ENCODE data around the gene GPR137.

Gene GPR137

GRCh38 chr11:64287676-64288352, 2.2 kb downstream of the GPR137 start:
- DNase-seq: no peak

DNA sequence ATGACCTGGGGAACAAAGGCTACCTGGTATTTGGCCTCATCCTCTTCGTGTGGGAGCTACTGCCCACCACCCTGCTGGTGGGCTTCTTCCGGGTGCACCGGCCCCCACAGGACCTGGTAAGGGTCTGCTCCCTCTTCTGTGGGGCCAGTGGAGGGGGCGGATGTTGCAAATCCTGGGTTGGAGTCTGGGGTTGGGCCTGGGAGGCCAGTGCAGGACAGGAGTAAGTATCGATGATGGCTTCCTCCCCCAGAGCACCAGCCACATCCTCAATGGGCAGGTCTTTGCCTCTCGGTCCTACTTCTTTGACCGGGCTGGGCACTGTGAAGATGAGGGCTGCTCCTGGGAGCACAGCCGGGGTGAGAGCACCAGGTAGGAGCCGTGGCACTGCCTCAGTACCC, 2.7 kb downstream of the GPR137 start:
- no peak for DNase-seq

- no peak for DNase-seq
Observed at GRCh38 chr11:64289002-64289564, 3.4 kb downstream of the GPR137 start.

DNA sequence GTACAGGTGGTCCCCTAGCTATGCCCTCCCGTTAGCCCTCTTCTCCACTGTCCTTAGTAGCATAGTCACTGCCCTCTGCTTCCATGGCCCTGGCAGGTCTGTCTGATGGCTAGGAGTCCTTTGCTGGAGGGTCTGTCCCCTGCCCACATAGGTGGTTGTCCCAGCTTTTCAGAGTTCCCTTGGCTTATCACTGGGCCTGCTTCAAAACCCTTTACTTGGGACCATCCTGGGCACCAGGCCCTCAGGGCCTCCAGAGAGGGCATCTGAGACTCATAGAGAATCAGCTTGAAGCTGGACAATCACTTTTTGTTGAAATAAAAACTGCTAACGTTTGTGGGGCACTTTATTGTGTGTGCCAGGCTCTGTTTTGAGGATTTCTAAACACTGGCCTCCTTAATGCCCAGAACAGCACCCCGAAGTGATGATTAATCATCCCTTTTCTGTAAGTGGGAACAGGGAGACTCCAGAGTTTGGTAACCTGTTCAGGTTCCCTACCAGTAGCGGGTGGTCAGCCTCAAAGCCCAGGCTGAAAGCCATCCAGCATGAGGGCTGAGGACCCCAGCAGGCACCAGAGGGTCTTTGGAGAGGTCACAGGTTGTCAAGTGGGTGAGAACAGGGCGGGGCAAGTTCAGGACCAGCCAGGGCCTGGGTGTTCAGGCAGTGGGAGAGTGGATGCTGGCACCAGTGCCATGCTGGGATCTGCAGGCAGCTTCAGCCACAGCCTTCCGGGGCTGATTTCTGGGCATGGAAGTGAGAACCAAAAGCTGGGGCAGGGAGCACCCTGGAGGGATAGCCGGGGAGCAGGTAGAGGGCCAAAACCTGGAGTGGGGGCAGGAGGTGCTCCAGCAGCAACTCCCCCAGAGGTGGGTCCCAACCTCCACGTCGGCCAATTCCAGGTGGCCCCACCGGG, 5.0 kb downstream of the GPR137 start:
- no peak for DNase-seq

- DNase-seq: no peak
Observed at GRCh38 chr11:64291262-64291751, 5.7 kb downstream of the GPR137 start, which contains the start of gene KCNK4. TSS of gene KCNK4 (plus strand) at chr11:64291302. CDS start at chr11:64293019, 1,717 bp downstream.

GRCh38 chr11:64291752-64292459, 6.3 kb downstream of the GPR137 start:
- DNase-seq: no peak

- DNase-seq: peak; percentile 29
Observed at GRCh38 chr11:64292460-64293254, 7.0 kb downstream of the GPR137 start.

DNA sequence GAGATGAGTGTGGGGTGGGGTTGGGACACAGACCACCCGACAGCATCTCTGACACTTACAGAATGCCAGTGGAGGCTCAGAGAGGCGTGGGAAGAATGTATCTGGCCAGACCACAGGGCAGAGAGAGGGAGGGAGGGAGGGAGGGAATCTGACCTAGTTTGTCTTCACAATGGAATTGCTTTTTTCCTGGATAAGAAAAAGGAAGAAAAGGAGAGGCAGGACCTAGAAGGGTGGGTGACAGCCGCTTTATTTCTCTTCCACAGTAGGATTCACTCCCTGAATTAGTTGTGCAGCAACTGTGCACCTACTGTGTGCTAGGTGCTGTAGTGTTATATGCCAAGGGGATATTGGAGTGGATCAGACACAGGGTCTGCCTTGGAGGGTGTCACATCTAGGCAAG, 9.1 kb downstream of the GPR137 start:
- peak; percentile 26 for DNase-seq

GRCh38 chr11:64295760-64296159, 10.1 kb downstream of the GPR137 start:
- no peak for DNase-seq

DNA sequence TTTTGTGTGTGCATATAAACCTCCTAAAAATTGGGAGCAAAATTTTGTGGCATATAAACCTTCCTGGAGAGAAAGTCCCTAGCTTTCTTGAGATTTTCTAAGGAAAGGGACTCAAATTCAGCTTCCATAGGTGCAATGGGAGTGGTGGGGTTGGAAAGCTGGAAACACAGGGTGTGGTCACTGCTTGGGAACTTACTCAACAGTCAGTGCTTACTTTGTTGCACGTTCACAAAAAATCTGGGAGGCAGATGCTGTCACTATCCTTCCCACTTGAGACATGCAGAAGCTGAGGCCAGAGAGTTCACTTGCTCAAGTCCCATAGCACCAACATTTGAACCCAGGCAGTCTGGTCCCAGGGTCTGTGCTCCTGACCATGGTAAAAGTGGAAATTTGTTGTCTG, 10.6 kb downstream of the GPR137 start:
- peak; percentile 16 for DNase-seq

DNA sequence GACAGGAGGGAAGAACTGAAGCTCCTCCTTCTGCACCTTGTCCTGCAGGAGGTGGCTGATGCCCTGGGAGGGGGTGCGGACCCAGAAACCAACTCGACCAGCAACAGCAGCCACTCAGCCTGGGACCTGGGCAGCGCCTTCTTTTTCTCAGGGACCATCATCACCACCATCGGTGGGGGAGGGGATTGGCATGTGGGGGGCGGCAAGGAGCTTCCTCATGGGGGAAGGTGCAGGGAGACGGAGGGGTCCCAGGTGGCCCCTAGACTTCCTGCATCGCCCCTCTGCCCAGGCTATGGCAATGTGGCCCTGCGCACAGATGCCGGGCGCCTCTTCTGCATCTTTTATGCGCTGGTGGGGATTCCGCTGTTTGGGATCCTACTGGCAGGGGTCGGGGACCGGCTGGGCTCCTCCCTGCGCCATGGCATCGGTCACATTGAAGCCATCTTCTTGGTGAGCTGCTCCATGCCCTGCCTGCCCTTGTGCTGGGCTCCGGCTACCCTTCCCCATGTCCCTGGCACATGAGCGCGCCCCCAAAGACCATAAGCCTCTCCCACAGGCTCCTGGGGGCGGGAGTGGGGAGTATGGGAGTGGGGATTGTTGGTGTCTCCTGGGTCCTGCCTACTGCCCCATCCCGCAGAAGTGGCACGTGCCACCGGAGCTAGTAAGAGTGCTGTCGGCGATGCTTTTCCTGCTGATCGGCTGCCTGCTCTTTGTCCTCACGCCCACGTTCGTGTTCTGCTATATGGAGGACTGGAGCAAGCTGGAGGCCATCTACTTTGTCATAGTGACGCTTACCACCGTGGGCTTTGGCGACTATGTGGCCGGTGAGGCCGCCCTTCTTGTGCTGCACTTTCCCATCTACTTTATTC, 11.4 kb downstream of the GPR137 start:
- DNase-seq: peak; percentile 17

- no peak for DNase-seq
Observed at GRCh38 chr11:64297699-64298358, 12.2 kb downstream of the GPR137 start.

DNA sequence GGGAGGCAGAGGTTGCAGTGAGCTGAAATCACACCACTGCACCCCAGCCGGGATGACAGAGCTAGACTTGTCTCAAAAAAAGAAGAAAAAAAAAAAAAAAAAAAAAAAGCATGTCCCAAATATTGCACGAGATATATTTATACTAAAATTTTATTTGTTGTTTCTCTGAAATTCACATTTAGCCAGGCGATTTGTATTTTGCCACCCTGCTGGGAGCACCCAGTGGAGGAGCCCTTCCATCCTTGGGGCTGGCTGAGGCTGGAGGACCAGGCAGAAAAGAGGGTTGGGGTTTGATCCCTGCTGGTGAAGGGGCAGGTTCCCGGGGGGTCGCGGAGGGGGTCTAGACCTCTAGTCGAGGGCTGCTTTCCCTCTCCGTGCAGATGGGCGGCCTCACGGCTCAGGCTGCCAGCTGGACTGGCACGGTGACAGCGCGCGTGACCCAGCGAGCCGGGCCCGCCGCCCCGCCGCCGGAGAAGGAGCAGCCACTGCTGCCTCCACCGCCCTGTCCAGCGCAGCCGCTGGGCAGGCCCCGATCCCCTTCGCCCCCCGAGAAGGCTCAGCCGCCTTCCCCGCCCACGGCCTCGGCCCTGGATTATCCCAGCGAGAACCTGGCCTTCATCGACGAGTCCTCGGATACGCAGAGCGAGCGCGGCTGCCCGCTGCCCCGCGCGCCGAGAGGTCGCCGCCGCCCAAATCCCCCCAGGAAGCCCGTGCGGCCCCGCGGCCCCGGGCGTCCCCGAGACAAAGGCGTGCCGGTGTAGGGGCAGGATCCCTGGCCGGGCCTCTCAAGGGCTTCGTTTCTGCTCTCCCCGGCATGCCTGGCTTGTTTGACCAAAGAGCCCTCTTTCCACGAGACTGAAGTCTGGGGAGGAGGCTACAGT, 13.6 kb downstream of the GPR137 start:
- DNase-seq: no peak

DNA sequence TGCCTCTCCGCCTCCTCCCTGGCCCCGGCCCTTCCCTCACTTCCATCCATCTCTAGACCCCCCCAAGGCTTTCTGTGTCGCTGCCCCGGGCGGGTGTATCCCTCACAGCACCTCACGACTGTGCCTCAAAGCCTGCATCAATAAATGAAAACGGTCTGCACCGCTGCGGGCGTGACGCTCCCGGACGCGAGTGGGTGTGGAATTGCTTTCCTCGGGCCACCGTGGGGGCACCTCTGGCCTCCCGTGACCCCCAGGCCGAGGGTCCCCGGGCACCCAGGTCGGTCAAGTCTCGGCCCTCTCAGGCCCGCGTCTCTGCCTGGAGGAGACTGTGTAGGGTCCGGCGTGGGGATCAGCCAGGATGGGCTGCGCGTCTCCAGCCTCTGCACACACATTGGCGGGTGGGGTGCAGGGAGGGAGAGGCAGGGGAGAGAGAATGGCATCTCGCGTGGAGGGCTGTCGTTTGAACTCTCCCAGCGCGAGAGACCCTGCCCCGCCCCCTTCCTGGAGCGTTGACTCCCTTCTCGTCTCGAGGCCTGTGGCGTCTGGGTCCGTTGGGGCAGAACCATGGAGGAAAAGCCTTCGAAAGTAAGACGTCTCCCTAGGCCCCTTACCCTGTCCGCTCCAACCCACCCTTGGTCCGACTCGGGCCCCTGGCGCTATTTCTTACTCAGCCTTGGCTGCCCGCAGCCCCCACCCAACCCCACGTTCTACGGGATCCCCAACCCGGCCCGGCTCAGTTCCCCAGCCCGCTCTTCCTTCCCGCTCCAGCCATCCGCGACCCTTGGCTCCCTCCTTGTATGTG, 14.4 kb downstream of the GPR137 start, which contains the start of gene CATSPERZ:
CATSPERZ (plus strand) TSS at position 512 of the 802 bp plus-strand sequence; CDS start at position 565, 53 bp downstream.
- DNase-seq: peak; percentile 97

DNA sequence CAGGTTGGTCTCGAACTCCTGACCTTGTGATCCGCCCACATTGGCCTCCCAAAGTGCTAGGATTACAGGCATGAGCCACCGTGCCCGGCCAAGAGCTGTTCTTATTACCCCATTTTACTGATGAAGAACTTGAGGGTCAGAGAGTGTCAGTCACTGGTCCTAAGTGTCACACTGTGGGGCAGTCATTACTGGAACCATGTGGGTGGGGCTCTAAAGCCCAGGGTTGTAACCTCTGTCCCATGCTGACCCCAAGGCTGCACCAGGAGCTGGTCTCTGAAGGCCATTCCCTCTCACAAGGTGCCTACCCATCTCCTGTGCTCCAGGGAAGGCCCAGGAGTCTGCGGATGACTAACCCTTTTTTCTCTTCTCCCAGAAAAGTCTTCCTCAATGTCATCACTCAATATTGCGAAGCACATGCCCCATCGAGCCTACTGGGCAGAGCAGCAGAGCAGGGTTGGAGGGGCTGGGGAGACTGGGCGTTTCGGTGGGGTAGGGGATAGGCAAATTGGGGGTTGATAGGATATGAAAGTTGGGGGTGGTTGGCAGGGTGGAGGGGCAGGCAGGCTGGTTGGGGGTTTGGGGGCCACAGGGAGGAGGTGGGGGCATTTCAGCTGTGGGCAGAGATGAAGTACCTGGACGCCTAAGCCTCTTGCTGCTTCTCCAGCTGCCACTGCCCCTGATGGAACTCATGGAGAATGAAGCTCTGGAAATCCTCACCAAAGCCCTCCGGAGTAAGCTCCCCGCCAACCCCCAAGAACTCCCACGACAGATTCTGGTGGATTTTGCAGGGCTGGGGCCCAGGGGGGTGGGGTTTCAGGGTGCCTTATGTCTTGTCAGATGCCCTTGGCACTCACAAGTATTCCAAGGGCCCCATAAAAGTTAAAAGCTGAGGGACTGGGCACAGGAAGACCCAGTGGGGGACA, 17.7 kb downstream of the GPR137 start:
- no peak for DNase-seq

- DNase-seq: no peak
Observed at GRCh38 chr11:64304032-64304315, 18.3 kb downstream of the GPR137 start.

- DNase-seq: peak; percentile 98
Observed at GRCh38 chr11:64304316-64305072, 18.8 kb downstream of the GPR137 start.

Measured in 8988T (cell line).